ENCODE measurements around the gene RNU5B-1. TPM values are rescaled to one million over a fixed set of nuclear protein-coding genes. Genes with fewer than 3 reads are reported as not detected.

The RNU5B-1 gene
- total and polyA plus RNA-seq, 4 donors, result not detected

DNA sequence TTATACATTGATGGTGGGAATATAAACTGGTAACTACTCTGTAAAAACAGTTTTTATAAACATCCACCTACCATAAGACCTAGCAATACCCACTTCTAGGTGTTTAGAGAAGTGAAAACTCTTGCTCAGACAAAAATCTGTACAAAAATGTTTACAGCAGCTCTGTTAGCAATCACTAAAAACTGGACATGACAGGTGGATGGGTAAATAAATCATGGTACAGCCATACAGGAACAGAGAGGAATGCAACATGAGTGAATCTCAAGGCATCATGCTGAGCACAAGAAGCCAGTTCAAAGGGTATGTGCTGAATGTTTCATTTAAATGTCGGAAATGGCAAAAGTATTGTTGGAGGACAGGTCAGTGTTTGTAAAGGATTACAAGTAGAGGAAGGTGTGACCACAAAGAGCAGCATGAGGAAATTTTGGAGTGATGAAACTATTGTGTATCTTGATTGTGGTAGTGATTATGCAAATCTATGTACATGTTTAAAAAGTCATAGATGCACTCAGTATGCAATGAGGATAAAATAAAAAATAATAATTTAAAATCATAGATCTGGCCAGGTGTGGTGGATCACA lies 11.4 kb upstream of the RNU5B-1 start:
- DNase-seq (ENCODE audit: low spot score), result no peak
- no peak overlapping the region for H3K27ac ChIP-seq (ENCODE audit: low read depth in 1 of 2, low read length in 2 of 2)
- no peaks in the 10 kb centered on the region for H3K36me3 ChIP-seq (ENCODE audit: control insufficient read depth in 4 of 4, insufficient read depth in 3 of 4, low read depth in 1 of 4, low read length in 3 of 4)
- H3K4me3 ChIP-seq (ENCODE audit: low read depth in 1 of 3, low read length in 3 of 3), result no peak overlapping the region
- TF ChIP-seq GABPA (IDR thresholded peaks at IDR 0.05 in 1 of 2, conservative IDR thresholded peaks at IDR 0.05 in 1 of 2) (no peak), SP1 (IDR thresholded peaks at IDR 0.05) (no peak), RAD21 (IDR thresholded peaks at IDR 0.05) (no peak), NR2F2 (IDR thresholded peaks at IDR 0.05) (no peak), MAX (IDR thresholded peaks at IDR 0.05) (no peak), FOXA1 (IDR thresholded peaks at IDR 0.05) (no peak), TAF1 (conservative IDR thresholded peaks at IDR 0.05) (no peak), CTCF (IDR thresholded peaks at IDR 0.05; ENCODE audit: low read depth, low read length, missing input control) (no peak), FOXA2 (IDR thresholded peaks at IDR 0.05) (no peak), HNF4G (IDR thresholded peaks at IDR 0.05) (no peak), JUND (IDR thresholded peaks at IDR 0.05) (no peak), ATF3 (IDR thresholded peaks at IDR 0.05) (no peak), EGR1 (IDR thresholded peaks at IDR 0.05; ENCODE audit: low read depth in 2 of 2) (no peak), YY1 (IDR thresholded peaks at IDR 0.05) (no peak), RXRA (IDR thresholded peaks at IDR 0.05) (no peak)
- TF ChIP-seq, protein P1, sequence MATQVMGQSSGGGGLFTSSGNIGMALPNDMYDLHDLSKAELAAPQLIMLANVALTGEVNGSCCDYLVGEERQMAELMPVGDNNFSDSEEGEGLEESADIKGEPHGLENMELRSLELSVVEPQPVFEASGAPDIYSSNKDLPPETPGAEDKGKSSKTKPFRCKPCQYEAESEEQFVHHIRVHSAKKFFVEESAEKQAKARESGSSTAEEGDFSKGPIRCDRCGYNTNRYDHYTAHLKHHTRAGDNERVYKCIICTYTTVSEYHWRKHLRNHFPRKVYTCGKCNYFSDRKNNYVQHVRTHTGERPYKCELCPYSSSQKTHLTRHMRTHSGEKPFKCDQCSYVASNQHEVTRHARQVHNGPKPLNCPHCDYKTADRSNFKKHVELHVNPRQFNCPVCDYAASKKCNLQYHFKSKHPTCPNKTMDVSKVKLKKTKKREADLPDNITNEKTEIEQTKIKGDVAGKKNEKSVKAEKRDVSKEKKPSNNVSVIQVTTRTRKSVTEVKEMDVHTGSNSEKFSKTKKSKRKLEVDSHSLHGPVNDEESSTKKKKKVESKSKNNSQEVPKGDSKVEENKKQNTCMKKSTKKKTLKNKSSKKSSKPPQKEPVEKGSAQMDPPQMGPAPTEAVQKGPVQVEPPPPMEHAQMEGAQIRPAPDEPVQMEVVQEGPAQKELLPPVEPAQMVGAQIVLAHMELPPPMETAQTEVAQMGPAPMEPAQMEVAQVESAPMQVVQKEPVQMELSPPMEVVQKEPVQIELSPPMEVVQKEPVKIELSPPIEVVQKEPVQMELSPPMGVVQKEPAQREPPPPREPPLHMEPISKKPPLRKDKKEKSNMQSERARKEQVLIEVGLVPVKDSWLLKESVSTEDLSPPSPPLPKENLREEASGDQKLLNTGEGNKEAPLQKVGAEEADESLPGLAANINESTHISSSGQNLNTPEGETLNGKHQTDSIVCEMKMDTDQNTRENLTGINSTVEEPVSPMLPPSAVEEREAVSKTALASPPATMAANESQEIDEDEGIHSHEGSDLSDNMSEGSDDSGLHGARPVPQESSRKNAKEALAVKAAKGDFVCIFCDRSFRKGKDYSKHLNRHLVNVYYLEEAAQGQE (IDR thresholded peaks at IDR 0.05), result no peak
- TF ChIP-seq, protein P2, sequence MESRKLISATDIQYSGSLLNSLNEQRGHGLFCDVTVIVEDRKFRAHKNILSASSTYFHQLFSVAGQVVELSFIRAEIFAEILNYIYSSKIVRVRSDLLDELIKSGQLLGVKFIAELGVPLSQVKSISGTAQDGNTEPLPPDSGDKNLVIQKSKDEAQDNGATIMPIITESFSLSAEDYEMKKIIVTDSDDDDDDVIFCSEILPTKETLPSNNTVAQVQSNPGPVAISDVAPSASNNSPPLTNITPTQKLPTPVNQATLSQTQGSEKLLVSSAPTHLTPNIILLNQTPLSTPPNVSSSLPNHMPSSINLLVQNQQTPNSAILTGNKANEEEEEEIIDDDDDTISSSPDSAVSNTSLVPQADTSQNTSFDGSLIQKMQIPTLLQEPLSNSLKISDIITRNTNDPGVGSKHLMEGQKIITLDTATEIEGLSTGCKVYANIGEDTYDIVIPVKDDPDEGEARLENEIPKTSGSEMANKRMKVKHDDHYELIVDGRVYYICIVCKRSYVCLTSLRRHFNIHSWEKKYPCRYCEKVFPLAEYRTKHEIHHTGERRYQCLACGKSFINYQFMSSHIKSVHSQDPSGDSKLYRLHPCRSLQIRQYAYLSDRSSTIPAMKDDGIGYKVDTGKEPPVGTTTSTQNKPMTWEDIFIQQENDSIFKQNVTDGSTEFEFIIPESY (IDR thresholded peaks at IDR 0.05), result no peak
- H3K4me1 ChIP-seq (ENCODE audit: control insufficient read depth in 4 of 4, insufficient read depth in 4 of 4, low read length in 3 of 4), result peaks cover 0 to 10% (median 3%) of the 10 kb centered on the region in 4 donors
- H3K27me3 ChIP-seq (ENCODE audit: control insufficient read depth in 4 of 4, insufficient read depth in 4 of 4, low read length in 3 of 4), result no peaks in the 10 kb centered on the region
- no peaks in the 10 kb centered on the region for H3K9me3 ChIP-seq (ENCODE audit: control insufficient read depth in 4 of 4, low read length in 3 of 4)
- H3K9ac ChIP-seq (ENCODE audit: low read depth in 1 of 2, low read length in 2 of 2), result no peak overlapping the region
- 78% methylated on average over 1 of the region's 1 CpG for WGBS

All from liver (tissue), 9 donors.